HG03280 (cell line): Measurements from ENCODE around the gene FAM25C.
"Not testable (repeated sequence)": the region's sequence is repeated elsewhere in the genome, so short reads cannot be mapped to it uniquely, and the experiment has no call there.

Source experiments
- ATAC-seq: cut with Tn5 transposase; IDR thresholded peaks from one replicate; pipeline ENCODE4 v1.9.1; 2021; ENCODE audit warnings: mild to moderate bottlenecking, moderate library complexity; ENCODE audit not compliant: unreplicated experiment

FAM25C gene

DNA sequence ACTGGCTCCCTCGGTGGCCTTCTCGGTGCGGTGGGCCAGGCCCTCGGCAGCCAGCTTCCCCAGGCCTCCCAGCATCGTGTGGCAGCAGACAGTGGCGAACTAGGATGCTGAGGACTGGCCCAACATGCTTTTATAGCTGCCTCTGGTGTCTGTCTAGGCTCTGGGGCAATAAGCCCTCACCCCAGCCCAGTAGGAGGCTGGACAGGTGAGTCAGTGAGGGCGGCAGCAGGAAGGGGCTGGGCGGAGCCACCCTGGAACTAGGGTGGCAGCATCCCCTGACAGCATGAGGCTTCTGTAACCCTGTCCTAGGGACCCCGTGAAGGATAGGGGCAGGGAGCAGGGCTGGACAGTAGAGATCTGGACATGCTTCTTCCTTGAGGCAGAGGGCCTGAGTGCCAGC lies at the start of gene FAM25C:
Gene FAM25C (minus strand): TSS at position 101 of the 400 bp plus-strand sequence. CDS start 26 bp downstream, at position 75.
- not testable (repeated sequence) for ATAC-seq

DNA sequence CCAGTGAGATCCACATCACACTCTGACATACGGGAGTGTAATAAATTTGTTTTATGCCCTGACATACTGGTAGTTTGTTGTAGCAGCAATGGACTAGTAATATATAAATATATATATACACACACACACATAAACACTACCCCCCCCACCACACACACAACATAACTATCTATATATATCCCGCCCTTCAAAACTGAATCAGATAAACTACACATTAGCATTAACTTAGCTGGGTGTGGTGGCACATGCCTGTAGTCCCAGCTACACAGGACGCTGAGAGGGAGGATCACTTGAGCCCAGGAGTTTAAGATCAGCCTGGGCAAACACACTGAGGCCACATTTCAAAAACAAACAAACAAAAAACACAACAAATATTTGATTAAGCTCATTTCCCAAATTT lies 45.0 kb upstream of the FAM25C start:
- ATAC-seq: not testable (repeated sequence)

DNA sequence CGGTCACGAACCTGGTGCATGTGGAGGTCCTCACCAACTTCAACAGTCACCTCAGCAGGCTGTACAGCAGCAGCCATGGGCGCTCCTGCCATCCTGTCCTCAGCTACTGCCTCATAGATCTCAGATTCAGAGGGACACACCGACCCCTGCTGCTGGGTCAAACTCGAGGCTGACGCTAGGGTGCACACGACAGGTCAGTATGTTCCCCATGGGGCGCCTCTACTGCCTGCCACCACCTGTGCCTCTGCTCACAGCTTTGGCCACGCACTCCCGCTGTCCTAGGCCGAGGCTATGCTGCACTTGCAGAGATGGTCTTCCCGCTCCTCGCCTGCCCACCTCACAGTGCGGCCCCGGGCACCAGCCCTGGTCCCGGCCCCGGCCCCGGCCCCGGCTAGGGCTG lies 31.8 kb upstream of the FAM25C start:
- not testable (repeated sequence) for ATAC-seq

DNA sequence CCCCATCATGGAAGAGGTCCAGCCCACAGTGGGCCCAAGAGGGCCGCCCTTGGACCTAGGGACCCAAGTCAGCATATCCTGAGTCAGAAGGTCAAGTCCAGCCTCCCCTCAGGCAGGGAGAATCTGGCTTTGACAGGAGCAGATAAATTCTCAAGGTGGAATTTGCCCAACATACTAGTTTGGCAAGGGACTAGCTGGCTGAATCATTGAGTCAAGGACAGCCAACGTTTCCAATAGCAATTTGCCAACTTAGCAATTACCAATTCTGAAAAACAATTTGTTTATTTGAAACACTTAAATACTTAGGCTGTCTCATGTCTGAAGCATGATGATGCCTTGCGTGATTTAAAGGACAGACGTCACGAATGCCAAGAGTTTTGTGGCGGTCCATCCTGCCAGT lies 2.7 kb upstream of the FAM25C start:
- not testable (repeated sequence) for ATAC-seq

DNA sequence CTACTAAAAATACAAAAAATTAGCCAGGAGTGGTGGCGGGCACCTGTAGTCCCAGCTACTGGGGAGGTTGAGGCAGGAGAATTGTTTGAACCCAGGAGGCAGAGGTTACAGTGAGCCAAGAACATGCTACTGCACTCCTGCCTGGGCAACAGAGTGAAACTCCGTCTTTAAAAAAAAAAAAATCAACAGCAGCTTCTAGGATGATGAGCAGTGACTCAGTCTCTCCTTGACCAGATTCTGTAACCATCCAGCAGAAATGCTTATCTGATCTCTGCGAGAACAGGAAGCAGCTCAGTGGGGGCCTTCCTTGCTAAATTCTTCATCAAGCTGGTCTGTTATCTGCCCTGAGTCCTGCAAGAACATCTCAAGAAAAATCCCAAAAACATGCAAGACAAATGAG lies 5.5 kb downstream of the FAM25C start:
- not testable (repeated sequence) for ATAC-seq

DNA sequence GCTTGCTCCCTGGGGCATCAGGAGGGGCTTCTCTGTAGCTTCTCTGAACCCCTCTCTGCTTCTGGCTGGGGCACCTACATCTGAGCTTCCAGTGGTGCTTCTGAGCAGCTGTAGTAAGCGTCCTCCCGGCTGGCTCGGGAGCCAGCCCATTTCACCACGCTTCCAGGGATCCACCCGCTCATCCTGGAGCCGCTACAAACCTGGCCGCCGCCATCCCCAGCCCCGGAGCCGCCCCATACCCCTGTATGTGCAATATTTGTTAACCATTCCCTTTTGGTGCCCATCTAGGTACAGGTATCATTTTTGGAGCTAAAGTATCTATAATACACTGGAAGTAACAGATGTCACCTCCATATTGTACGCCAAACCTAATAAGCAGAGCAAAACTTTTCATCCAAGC lies 7.0 kb downstream of the FAM25C start:
- ATAC-seq: not testable (repeated sequence)

DNA sequence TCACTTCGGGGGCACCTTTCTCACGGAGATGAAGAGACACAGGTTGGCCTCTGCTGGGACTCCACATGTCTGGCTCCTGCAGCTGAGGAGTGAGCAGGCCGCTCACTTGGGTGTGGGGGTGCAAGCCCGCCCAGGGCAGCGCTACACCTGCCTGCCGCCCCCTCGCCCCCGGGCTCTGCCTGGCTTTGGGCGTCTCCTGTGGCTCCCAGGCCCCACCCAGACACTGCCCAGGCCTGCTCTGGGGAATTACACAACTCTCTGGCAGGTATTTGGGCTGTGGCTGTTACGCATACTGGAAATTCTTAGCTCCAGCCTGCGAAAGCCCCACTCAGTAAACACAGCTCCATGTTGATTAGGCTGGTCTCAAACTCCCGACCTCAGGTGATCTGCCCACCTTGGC lies 7.9 kb downstream of the FAM25C start:
- ATAC-seq: not testable (repeated sequence)

DNA sequence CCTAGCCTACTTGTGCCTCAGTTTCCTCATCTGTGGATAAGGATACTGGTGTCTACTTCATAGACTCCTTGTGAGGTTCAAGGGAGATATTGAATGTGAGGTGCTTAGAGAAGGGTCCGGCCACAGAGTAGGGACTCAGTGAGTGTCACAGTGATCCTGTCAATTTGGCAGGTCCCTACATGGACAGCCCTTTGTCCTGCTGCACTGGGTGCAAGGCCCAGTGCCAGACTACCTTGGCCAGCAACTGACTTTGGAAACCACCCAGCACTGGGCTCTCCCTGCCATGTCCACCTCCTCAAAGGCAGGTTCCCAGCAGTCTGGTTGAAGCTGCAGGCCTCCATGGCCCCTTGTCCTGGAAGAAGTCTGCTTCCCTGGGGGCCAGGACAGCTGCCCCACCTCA lies 9.5 kb downstream of the FAM25C start:
- not testable (repeated sequence) for ATAC-seq

DNA sequence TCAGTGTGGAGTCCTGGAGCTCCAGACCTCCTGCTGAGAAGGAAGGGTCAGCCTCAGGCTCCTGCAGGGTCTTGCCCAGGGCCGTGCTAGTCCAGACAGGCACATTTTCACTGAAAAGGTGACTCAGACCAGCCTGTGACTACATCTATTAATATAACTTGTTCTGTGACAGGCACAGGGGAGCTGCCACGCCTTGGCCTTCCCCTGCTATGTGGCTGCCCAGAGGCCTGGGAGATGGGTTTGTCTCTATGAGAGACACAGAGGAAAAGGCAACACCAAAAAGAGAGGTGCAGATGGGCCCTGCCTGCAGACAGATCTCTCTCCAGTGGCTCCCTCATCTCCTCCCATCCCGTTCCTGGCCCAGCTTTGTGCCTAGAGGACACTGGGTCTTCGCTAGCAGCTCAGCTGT lies 10.0 kb downstream of the FAM25C start:
- ATAC-seq: not testable (repeated sequence)

DNA sequence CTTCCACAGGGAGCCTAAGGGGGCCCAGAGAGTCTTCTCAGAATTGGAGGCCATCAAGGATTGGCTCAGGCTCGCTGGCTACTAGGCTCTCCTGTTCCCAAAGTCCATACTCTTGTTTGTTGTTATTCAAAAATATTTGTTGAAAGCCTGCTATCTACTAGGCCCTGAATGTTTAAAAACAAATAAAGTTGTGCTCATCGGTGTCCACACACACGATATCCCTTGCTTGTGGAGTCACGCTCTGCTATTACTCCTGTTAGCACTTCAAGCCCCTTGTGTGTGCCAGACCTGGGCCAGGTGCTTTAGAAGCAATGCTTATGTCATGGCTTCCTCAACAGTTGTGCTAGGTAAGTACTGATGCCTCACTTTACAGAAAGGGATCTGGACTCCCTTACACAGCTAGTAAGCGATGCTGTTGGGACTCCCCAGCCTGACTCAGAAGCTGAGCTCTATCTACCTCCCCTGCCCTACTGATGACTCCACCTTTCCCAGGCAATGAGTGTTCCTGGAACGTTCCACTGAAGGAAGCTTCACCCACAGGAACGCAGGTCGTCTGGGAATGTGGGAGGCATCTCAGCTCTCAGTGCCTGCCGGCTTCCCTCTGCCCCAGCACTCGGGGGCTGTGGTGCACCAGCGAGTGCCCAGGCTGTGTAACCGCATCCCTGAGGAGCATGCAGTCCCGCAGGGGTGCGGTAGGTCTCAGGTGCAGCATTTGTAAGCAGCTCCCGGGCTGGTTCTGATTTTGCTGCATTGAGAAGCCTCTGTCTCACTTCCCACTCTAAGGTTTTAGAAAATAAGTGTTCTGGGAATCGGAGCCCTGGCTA lies 10.7 kb downstream of the FAM25C start:
- ATAC-seq: not testable (repeated sequence)

DNA sequence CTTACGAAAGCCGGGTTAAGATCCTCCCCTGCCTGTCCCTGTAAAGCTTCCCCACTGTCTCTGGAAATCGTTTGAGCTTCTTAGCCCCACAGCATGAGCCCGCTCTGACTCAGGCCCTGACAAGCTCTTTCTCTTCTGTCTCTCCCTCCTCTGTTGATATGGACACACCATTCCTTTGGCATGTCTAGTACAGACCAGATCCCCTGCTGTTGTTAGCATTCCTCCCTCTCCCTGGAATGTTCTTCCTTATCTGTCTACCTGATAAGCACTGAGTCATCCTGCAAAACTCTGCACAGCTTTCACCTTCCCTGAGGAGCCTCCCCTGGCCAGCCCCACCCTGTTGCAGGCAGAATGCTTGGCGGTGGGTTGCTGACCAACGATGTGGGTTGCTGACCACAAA lies 11.6 kb downstream of the FAM25C start:
- not testable (repeated sequence) for ATAC-seq

DNA sequence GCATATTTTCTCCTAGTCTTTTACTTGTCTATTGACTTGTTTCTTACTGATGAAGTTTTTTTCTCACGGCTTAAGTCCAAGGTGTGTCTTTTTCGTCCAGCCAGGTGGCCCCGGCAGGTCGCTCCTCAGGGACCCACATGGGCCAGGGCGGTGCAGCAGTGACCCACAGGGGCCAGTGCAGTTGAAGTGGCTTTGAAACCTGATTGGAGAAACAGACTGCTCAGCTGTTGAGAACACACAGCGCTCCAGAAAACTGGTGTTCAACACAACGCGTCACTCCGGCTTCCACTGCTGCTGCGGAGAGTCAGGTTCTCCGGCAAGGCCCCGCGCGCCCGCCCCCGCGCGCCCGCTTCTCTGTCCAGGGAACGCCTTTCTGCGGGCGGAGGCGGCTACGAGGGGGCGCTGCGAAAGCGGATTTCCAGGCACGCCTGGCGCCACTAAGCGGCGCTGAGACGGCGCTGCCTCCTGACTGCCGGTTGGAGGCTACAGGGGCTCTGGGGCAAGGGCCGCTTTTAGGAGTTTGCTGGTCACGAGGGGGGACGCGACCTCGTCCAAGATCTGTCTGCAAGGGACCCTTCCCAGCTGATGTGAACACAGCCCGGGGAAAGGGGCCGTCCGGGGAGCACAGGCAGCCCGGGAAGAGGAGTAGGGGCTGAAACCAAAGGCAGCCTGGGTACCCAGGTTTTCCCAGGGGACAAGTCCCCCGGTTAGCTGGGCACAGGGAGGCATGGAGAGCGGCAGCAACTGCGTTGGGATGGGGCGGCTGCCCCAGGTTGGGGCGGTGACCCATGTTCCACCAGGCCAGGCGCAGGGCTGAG lies 13.0 kb downstream of the FAM25C start:
- not testable (repeated sequence) for ATAC-seq

DNA sequence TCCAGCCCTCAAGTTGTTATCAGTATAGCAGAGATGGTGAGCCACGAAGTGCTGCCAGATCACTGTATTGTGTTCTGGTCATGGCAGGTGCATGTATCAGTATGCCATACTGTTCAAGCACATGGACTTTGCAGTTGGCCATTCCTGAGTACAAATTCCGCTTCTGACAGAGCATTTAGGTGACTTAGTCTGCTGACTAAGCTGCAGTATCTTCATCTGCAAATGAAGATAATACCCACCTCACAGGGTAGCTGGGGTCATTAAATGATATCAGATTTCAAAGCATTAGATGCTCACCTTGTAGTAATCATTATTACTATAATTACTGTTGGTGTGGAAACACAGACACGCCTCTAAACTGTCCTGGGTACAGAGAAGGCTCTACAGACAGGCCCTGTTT lies 24.2 kb downstream of the FAM25C start:
- not testable (repeated sequence) for ATAC-seq

DNA sequence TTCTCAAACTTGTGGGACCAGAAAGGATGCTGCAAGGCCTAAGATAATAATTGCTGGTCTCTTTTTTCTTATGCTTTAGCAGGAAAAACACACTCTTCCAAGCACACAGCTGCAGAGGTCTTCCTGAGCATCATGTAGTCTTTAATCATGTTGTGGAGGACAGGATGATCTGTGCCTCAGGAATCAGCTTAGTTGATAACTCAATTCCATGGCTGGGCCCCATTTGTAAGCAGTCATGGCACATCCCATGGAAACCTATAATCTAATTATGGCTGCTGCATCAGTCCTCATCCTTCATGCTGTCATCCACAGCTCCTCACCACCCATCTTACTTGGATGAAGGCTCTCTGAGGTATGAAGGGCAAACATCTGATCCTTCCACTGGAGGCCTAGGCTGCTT lies 26.5 kb downstream of the FAM25C start:
- not testable (repeated sequence) for ATAC-seq

DNA sequence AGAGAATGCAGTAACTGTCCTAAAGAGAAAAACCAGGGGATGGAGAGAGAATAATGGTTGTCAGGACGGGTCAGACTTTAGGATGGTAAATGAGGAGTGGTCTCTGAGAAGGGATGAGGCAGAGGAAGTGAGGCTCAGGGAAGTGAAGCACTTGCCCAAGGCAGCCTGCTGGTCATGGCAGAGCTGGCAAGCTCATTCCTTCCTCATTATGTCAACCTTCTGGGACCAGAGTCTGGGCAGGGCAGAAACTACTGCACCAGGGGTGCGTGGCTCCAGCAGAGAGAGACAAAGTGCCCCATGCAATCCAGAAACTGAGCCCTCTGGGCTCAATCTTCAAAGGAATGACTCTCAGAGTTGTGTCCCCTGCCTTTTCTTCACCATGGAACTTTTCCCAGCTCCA lies 27.5 kb downstream of the FAM25C start:
- not testable (repeated sequence) for ATAC-seq

DNA sequence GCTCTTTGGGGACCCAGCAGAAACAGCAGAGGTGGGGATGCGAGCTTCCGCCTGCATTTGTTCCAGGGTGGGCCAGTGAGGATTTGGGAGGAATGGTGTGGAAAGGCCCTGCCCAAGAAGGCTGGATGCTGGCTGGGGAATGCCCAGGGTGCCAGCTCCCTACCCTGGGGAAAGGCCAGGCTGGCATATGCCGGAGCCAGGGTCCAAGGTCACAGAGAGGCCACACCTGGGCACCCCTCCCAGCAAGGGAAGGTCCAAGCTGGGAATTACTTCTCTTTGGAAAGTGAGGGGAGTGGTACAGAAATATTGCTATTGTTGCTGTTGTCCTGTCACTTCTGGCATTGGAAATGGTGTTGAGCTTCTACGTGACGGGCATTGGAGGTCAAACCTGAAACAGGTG lies 28.0 kb downstream of the FAM25C start:
- not testable (repeated sequence) for ATAC-seq

DNA sequence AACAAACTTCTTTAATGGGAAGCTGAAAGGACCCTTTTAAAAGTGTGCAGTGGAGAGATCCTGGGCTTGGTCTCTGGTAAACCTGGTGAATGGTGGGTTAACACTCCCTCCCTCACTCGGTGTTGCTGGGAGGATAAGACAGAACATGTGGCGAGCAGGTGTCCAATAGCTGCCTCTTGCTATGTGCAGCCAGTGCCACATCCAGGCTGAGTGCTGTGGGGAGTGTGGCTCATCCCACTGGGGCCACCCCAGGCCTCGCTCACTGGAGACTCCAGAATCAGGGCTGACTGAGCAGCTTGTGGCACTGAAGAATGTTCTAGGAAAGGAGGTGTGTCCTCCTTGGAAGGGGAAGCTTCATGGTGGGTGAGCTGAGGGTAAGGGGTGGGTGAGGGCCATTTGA lies 29.5 kb downstream of the FAM25C start:
- not testable (repeated sequence) for ATAC-seq

DNA sequence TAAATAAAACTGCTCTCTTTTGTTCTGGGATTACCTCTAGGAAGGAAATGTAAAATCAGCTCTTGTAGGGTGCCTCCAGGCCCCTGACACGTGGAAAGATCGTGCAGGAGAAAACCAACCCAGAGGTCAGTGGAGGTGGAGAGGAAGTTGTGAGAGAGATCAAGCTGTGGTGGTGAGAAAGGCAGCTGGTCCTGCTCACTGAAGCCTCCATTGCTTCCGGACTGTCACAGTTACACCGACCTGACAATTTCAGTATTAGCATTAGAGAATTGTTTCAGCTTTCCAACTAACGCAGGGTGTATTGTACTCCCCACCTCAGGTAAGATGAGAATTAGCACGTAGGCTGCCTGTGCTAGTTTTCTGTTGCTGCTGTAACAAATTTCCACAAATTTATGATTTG lies 30.6 kb downstream of the FAM25C start:
- ATAC-seq: peak; percentile 83

DNA sequence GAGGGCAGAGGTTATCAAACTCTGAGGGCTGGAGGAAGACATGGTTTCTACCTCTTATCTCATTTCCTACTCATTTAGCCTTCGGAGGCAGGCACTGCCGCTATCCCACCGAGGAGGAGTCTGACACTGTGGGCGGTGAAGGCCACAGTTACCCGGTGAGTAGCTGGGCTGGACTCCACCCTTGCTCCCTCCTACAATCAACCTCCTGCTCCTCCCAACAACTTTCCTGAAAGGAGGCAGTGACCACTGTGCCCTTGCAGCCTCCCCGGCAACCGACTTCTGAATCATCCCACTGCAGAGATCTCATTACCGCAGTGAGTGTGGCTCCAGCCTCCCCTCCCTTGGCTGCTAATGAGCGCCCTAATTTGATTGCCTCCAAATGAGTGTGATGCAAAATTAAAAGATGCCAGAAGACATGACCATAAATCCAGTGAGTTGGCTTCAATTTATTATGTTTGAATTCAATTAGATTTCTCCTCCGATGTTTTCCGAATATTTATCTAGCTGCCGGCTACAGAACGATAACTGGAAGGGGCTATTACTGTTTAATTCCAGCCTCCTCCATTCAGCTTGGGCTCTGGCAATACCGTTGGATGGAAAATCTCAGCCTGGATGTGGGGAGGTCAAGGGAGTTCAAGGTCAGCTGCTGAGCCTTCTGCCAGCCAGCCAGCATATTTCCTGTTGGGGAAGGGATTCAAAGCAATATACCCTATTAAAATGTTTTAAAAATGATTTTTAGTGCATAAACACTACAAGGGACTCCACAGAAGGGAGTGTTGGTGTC lies 35.1 kb downstream of the FAM25C start:
- not testable (repeated sequence) for ATAC-seq

DNA sequence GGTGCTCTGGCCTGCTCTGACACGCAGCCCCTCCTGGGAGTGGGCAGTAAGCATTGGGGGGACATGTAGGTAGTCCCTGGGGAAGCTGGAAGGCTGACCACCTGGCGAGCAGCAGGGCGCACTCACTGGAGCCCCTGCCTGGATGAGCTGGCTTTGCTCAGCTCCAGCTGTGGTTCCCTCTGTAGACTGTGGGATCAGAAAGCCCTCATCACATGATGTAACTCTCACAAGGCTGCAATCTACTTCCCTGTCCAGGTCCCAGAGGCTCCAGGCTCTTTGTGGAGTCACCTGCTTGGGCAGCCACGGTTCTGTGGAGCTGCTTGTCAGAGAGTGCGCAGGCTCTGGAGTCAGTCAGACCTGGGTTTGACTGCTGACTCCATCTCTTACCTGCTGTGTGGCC lies 36.8 kb downstream of the FAM25C start:
- ATAC-seq: not testable (repeated sequence)

DNA sequence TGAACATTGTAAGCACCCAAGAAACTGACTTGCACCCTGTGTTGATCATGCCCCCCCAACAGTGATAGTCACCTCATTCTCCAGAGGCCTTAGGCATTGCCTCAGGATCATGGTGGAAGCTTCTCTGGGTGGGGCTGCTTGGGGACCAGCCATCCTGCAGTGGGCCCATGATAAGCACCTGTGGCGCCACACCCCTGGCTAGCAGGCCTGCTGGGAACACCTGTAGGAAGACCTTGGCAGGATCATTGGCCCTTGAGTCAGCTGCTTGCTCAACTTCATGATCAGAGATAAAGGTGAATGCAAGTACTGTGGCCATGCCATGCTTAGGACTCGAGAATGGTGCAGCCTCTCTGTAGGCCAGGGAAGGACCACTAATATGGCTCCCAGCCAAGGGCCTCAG lies 38.9 kb downstream of the FAM25C start:
- not testable (repeated sequence) for ATAC-seq
